T-helper 1 cell (primary cell): ENCODE results near the gene AMIGO1.

ENCODE experiments used
- DNase-seq, 5 donors: peaks; one replicate each; pipeline ENCODE4 v3.0.0-alpha.2; 2012 to 2020

AMIGO1 gene

DNA sequence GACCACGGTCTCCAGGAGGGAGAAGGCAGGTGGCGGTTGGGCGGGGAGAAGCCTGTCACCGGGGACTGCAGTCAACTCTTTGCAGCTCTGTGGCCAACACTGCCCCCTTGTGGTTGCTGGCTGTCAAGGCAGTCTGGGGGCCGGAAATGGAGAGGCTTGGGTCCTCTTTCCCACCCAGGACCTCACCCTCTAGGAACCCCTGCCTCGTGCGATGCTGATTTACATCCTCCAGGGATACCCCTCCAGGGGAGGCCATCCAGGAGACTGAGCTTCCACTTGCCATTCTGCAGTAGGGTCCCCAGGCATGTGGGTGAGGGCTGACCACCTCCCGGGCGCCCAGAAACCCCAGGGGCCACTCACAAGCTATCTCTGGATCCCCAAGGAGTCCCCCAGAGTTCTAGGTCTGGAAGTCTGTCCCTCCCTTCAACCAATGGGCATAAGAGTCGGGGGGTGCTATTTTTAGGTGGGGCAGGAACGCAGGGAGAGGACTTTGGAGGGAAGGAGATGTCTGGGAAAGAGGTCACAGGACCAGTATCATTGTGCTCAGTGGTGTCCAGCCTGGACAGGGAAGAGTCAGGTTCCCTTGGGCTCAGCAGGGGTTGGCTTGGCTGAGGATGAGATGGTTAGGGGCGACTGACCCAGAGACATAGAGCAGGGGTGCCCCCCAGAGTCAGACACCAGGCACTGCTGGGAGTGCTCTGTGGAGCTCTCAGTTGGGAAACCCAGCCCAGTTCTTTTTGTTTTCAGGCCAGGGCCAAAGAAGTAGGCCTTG, 23.0 kb upstream of the AMIGO1 start:
- DNase-seq = peak; percentile 74 to 91 (median 82)

DNA sequence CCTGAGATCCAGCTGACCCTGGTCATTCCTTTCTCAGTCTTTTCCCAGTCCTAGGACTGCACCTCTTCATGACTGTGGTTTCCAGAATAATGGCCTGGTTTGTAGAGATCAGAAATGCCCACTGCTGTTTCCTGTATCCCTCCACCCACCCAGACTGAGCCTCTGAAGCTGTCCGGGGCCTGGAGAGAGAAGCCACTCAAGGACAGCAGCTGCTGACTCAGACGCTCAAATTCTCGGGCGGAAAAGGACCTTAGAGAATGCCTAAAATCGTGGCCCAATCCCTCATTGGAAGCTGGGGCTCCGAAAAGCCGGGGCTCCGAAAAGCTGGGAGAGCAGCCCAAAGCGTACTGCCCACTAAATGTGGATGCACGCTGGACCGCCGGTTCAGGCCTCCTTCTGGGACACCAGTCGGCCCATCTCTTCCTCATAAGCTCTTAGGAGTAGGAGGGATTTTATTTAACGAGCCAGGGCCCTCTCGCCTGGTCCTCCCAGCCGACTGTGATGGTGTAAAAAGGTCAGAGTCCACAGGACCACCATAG, 22.4 kb upstream of the AMIGO1 start:
- no peak for DNase-seq

DNA sequence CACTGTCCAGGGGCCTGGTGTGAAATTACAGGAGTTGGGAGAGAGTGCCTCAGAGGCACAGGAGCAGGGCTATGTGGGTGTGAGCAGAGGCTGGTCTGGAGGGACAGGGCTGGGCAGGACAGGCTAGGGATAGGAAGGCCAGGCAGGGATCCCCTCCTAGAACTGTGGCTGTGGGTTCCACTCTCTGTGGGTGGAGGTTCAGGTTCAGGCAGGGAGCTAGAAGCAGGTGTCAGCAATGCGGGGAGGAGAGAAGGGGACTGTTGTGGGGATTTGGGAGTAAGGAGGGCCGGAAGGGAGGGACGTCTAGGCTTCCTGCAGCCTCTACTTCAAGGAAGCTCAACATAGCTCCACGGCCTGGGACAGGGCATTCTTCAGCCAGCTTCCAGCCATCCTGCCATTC, 21.9 kb upstream of the AMIGO1 start:
- no peak for DNase-seq

DNA sequence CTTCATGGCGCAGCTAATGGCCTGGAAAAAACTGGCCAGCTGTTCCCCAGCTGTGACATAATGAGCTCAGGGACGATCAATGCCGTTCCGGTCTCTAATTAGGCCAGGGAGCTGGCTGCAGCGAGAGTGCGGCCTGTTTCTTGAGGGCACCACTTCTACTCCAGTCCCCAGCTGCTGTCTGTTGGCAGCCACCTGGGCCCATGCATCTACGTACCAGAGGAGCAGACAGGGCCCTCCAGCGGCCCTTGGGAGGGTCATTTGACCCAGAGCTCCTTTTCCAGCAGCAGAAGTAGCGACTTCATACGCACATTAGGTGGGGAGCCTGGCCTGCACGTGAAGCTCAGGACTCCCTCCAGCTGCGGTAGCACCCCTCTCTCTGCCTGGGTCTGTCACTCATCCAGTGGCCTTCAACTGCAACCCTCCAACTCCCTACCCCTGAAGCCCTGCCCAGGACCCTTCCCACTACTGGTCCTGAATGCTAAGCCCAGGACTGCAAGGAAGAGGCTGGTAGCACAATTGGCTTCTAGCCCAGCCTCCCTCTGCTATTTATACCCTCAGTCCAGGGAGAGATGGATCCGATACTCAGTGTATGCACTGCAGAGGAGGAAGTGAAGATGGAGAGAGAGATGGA, 21.0 kb upstream of the AMIGO1 start:
- DNase-seq = no peak

DNA sequence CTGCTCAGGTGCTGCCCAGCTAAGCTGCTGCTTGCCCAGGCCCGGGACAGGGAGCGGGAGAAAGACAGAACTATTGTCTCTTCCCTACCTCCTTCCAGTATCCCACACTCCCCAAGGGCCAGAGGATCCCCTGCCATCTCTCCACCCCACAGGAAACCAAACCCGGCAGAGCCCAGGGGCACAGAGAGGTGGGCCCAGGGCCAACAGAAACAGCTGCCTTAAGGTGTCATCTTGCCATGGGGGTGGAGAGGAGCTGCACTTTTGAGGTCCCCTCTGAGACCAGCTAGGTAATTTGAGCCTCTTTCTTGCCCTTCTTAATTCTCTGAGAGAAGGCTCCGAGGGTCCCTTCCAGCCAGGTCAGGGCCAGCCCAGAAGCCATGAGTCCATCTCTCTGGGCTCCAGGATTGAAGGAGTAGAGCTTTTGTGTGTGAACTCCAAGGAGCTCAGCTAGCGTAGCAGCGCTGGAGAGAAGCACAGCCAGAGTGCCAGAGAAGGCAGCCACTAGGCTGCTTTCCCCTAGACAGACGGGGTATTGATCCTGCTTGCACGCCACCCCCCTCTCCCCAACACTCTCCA, 20.4 kb upstream of the AMIGO1 start:
- no peak for DNase-seq

DNA sequence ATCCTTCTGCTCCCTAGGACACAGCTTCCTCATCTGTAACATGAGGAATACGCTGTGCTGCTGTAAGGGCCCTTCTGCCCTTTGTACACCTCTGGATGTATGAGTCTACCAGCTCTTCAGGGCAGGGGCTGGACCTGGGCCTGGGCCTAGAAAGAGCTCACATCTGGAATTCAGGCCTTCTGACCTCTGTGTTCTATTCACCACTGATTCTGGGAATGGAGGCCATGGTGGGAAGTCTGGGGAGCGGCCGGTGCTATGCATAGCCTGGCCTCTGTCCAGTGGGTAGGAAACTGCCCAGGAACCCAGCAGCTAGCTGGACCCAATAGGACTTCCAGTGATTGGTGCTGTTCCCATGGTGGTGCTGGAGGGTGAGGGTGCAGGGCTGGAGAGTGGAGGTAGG, 19.2 kb upstream of the AMIGO1 start:
- DNase-seq = no peak

DNA sequence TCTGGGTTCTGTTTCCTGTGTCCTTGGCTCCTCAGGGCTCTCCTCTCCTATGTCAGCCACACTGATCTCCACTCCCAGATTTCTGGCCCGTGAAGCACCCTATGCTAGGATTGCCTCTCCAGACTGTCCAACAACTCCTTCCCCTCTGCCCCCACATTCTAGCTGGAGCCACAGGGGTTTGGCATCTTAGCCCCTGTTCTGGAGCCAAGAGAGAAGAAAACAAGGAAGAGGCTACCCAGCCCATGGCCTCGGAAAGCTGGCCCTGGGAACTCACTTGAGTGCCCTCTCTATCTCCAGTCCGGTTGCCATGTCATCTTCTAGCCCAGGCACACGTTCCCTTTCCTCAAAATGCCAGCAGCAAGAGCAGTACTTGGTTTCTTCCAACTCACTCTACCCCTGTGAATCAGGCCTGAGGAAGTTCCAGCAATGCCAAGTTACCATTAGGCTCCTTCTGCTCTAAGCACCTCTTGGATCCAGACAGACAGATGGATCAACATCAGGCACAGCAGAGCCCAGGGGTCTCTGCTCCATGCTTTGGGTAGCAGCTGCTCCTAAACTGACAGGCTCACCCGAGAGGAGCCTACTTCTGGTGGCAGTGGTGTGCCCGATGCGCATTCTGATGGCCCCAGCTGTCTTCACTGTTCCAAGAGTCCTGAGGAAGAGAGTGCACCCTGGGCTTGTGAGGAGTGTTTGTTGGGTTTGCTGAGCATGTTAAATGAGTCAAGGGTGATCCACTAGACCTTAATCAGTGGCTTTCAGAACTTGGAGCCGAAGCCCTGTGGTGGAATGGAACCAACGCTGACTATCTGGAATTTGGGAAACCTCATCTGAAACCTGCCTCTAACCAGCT, 18.5 kb upstream of the AMIGO1 start:
- DNase-seq = no peak

DNA sequence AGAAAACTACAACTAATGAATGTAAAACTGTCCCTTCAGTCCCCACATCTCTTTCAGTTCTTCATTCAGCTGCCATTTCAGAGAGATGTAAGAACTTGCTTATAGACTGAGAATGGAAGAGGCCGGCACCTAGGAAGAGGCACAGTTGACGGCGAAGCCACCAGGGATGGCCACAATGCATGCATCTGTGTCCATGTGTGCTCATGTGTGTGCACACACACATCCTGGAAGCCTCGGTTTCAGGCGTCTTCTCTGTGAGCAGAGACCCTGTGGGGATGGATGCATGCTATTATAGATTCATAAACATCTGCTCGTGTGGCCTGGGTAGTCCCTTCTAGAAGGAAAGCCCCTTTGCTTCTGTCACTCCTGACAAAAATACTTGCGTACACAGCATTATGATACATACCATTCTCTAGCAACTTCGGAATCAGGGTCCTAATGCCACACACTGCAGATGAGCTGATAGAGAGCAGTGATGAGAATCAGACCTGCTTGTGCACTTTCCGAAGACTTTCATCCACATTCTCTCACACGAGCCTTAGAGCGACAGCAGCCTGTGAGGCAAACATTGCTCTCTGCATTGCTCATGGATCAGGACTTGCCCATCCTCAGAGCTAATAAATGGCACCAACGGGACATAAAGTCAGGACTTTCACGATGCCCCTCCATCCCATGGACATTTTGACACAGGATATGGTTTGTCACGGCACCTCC, 17.7 kb upstream of the AMIGO1 start:
- no peak for DNase-seq

DNA sequence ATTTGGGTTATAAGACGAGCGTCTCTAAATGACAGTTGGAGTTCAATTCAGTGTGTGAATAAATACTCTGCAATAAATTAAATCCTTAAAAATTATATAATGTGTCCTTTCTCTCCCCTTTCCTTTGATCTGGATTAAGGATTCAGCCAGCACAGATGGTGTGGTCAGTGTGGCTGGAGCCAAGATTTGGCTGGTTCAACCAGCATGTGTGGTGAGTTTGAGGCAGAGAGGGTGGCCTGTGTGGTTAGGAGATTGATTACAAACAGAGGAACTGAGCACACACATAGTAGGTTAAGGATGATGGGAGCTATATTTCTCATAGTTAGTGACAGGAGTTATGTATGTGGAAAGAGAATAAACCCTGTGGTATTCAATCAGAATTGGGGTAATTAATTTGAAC, 14.2 kb upstream of the AMIGO1 start:
- DNase-seq = no peak

DNA sequence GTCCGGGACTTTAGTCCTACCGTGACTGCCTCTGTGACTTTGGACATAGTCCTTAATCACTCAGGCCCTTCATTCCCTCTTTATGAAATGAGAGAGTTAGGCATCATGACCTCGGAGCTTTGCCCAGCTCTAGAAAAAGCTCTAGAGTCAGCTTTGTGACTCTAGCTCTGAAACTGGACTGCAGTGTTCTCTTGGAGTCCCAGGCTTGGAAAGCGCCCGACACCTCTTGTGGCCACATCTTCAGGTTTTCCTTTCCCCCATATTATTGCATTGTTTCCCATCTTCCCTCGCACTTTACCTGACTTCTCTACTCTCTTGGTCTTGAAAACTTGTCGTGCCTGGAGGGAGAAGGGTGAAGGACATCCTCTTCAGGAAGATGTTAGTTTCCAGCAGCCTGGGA, 12.5 kb upstream of the AMIGO1 start:
- DNase-seq = no peak

DNA sequence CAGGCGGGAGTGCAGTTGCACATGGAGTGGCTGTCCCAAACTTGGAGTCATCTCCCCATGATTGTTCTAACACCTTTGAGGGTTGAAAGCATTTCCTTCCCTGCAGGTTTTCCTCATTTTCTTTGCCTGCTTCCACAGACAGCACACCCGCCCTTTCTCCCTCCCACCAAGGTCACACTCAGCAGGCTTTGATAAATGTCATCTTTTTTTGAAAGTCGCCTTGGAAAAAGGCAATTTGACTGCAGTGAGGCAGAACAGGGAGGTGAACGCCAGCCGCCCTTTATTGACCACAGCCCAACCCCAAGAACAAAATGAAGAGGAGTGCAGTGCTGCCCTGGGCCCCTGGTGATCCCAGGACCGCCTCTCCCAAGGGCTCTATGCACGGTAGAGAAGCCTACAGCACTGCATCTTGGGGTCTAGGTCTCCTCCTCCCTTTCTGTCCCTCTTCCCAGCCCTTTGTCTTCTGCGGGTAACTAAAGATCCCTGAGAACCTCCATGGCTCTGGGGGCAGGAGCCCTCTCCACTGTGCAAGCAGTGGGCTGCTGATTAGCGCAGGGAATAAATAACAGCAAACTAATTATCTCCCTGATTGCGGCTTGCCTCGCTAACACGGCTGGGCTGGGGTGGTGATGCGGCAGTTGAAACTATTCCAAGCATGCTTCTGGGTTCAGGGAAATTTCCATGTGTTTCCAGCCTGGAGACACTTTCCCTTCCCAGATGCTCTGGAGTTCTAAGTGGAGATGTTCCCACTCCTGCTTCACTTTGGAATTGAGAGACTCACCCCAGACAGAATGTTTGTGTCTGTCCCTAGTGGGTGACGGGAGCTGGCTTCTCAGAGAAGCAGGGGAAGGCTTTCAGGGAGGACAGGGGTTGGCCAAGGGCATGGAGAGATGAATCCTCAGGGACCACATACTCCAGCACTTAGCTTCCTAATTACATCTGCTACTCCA, 11.8 kb upstream of the AMIGO1 start:
- DNase-seq = no peak

DNA sequence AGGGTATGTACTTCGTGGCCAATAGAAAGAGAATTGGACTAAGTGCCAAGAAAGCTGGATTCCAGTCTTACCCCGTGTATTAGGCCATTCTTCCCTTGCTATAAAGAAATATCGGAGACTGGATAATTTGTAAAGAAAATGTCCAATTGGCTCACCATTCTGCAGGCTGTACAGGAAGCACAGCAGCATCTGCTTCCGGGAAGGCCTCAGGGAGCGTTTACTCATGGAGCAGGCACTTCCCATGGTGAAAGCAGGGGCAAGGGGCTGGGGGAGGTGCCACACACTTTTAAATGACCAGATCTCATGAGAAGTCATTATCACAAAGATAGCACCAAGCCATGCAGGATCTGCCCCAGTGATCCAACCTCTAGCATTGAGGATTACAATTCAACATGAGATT, 7.8 kb upstream of the AMIGO1 start:
- no peak for DNase-seq

DNA sequence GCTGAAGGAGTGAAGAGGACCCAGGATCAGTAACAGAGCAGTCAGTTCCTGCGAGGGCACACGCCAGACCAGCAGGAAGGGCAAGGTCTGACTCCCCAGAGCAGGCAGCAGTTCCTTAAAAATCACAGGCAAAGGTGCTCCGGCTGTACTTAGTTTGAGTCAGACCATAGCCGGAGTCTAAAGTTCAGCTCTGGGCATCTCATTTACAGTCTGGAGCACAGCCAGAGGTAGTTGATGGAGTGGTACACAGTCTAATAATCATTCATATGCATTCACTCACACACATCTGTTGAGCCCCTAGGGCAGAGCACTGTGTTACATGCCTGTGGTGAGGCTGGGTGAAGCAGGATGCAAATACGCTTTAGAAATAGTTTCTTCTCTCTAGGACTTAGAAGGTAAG, 7.3 kb upstream of the AMIGO1 start:
- DNase-seq = no peak

DNA sequence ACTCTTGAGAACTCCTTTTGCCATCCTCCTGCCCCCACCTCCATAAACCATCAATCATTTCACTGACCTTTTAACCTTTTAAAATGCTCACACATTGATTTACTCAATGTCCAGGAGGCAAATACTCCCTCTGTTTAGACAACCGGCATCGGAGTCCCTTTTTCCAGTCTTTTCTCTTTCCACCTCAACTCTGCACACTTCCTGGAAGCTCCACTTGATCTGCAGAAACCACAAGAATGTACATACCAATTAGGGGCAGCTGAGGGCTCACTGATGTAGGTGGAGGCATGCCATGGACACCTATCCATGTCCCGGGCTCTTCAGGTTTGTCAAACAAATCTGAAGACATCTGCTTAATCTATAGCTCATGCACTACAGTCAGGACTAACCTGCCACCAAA, 5.3 kb upstream of the AMIGO1 start:
- DNase-seq = no peak

DNA sequence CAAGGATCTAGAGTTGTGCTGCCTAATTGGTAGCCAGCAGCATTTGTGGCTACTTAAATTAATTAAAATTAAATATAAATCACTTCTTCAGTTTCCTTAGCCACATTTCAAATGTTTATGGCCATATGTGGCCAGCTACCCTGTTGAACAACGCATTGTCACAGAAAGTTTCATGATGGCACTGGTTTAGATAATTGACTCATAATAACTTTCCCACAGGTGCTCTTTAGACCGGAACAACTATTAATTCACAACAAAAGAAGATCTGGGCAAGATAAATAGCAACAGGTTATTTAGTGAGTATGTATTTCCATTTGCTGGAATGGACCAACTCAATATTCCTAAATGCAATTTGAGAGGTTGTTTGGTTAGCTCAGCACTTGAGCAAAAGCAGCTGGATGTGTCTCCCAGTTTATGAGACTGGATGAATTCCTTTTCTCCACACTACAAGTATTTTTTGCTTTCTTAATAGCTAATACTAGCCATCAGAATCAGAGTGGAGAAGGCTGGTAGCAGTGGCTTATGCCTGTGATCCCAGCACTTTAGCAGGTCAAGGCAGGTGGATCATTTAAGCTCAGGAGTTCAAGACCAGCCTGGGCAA, 3.7 kb upstream of the AMIGO1 start:
- no peak for DNase-seq

DNA sequence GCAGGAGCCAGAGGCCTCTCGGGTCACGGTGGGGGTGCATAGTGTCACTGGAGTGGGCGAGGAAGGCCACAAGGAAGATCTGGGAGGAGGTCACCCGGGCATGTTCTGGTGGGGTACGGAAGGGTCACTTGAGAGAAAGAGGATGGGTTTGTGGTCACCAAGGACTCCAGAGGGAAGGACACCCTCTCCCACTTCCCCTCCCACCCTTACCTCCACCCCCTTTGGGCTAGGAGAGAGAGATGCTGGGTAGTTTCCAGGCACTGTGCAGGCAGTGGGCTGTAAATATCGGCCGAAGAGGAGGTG, 703 bp downstream of the AMIGO1 start:
- no peak for DNase-seq

DNA sequence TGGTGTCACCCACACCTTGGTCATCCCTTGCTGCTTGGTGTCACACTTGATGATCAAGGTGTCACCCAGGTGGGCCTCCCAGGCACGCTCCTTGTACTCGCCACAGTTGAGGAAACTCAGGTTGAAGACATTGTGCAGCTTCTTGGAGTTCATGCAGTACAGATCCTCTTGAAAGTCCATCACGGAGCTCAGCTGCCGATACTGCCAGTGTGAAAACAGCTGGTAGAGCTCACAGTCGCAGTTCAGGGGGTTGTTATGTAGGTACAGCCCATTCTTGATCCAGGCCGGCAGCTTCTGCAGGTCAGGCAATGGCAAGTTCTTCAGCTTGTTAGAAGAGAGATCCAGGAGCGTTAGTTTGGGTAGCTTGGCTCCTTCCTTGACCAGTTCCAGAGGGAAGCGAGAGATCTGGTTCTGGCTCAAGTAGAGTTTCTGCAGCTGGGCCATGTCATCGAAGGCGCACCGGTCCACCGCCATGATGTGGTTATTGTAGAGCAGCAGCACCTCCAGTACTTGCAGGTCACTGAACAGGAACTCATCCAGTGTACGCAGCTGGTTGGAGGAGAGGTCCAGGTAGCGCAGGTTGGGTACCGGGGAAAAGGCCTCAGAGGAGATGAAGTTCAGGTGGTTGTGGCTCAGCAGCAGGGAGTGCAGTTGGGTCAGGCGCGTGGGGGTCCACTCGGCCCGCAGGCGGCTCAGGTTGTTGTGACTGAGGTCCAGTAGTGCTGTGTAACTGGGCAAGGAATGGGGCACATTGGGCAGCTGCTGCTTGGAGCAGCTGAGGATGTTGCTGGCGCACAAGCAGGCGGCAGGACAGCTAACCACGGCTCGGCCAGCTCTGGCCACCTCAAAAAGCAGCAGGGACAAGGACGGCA, 1.3 kb downstream of the AMIGO1 start:
- DNase-seq = no peak

DNA sequence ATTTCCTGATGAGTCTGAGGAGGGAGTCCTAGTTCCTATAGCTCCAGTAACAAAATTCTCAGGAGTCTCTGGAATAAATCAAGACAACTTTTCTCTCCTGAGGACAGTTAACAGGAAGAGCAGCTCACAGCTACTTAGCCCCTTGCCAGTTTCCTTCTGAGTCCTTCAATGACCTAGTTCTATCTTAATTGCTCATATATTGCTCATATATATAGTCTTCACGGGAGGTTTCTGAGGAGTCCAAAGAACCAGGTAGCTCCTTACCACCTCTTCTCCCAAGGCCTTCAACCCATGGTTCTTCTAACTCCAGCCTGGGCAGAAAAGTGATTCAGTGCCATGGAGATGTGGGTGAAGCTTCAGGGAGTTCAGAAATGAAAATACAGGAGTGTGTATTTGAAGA, 4.6 kb downstream of the AMIGO1 start:
- no peak for DNase-seq

DNA sequence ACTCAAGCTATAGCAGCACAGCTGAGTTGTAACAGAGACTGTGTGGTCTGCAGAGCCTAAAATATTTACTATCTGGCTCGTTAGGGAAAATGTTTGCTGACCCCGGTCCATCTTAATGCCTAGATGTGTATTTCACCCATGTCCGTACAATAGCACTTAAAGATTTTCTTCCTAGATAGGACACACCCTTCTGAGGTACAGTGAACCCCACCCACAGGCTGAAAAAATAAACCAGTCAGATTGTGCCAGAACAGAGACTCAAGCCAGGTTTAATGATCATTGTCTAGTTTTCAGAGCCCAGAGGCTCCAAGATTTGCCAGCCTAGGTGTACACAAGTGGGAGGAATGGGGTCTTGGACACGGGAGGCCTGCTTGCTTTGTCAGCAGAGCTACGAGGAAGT, 5.6 kb downstream of the AMIGO1 start:
- DNase-seq = no peak

DNA sequence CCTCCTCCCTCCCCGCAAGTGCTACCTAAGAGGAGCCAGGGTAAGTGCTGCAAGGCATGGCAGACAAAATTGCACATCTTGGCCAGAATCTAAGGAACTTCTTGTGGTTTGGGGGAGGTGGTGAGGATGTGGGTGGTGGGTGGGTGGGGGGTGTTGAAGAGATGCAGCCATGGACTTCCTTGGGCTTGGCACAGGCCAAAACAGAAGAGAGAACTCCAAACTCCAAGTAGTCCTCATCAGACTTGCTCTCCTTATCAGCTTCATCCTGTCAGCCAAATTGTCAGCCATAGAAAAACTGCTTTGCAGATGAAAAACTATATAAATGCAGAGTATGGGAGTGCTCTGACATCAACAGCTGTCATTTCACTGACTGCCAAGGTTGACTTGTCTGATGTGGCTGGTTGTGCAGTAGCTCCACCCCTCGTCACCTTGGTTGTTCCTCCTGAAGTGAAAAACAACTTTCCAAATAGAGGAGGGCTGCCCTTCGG, 7.1 kb downstream of the AMIGO1 start:
- peak; percentile 28 to 68 (median 55) for DNase-seq
